ENCODE results near the gene ACADS.

ACADS gene

GRCh38 chr12:120710031-120710804 lies 15.4 kb upstream of the ACADS start, which contains the start of gene UNC119B:
Gene UNC119B, plus strand, starts transcription at chr12:120710458. Its CDS starts 17 bp downstream, at chr12:120710475.
- in situ Hi-C loops (cut with MboI; ENCODE audit: low sequenced_read_pairs, unreplicated experiment): loop anchor here (10.0 kb wide), 1 partner anchor 115 kb away; no protein-coding TSS in a partner anchor
- peak; percentile 90 for DNase-seq (ENCODE audit: low spot score)
- TF ChIP-seq CTCF (IDR thresholded peaks at IDR 0.05; ENCODE audit: borderline replicate concordance, control extremely low read depth, extremely low read depth, insufficient read depth, missing control alignments): no peak

GRCh38 chr12:120710805-120711296 lies 14.8 kb upstream of the ACADS start:
- TF ChIP-seq CTCF (IDR thresholded peaks at IDR 0.05; ENCODE audit: borderline replicate concordance, control extremely low read depth, extremely low read depth, insufficient read depth, missing control alignments): no peak
- DNase-seq (ENCODE audit: low spot score): peak; percentile 52
- in situ Hi-C loops (cut with MboI; ENCODE audit: low sequenced_read_pairs, unreplicated experiment): loop anchor here (10.0 kb wide), 1 partner anchor 116 kb away; no protein-coding TSS in a partner anchor

- in situ Hi-C loops (cut with MboI; ENCODE audit: low sequenced_read_pairs, unreplicated experiment): loop anchor here (10.0 kb wide), 1 partner anchor 117 kb away; no protein-coding TSS in a partner anchor
- no peak for TF ChIP-seq CTCF (IDR thresholded peaks at IDR 0.05; ENCODE audit: borderline replicate concordance, control extremely low read depth, extremely low read depth, insufficient read depth, missing control alignments)
- DNase-seq (ENCODE audit: low spot score): no peak
Observed at GRCh38 chr12:120711411-120711810, 14.2 kb upstream of the ACADS start.

- no peak for TF ChIP-seq CTCF (IDR thresholded peaks at IDR 0.05; ENCODE audit: borderline replicate concordance, control extremely low read depth, extremely low read depth, insufficient read depth, missing control alignments)
- no peak for DNase-seq (ENCODE audit: low spot score)
- in situ Hi-C loops (cut with MboI; ENCODE audit: low sequenced_read_pairs, unreplicated experiment): loop anchor here (10.0 kb wide), 1 partner anchor 118 kb away; no protein-coding TSS in a partner anchor
Observed at GRCh38 chr12:120712610-120713009, 13.0 kb upstream of the ACADS start.

GRCh38 chr12:120713861-120714482 lies 11.7 kb upstream of the ACADS start:
- in situ Hi-C loops (cut with MboI; ENCODE audit: low sequenced_read_pairs, unreplicated experiment): loop anchor here (10.0 kb wide), 1 partner anchor 119 kb away; no protein-coding TSS in a partner anchor
- peak; percentile 70 for TF ChIP-seq CTCF (IDR thresholded peaks at IDR 0.05; ENCODE audit: borderline replicate concordance, control extremely low read depth, extremely low read depth, insufficient read depth, missing control alignments)

GRCh38 chr12:120718055-120718454 lies 7.6 kb upstream of the ACADS start:
- TF ChIP-seq CTCF (IDR thresholded peaks at IDR 0.05; ENCODE audit: borderline replicate concordance, control extremely low read depth, extremely low read depth, insufficient read depth, missing control alignments): no peak
- DNase-seq (ENCODE audit: low spot score): no peak
- in situ Hi-C loops (cut with MboI; ENCODE audit: low sequenced_read_pairs, unreplicated experiment): loop anchor here (10.0 kb wide), 1 partner anchor 123 kb away; no protein-coding TSS in a partner anchor

More at GRCh38 chr12:120713861-120714482, 11.7 kb upstream of the ACADS start:
- peak; percentile 81 for DNase-seq (ENCODE audit: low spot score)

Data from GM13976 (cell line).